HepG2 (cell line): Measurements from ENCODE around the gene ESPN. TPM values are rescaled to one million over a fixed set of nuclear protein-coding genes. Genes with fewer than 3 reads are reported as not detected.

Experiments used
- ATAC-seq: fragments of 200-7000 bp; cut with Tn5 transposase; 3 replicates; pipeline ENCODE4 v1.9.1; 2020; ENCODE audit warnings: mild to moderate bottlenecking, moderate library complexity
- BruUV-seq: library from RNA; stranded (reverse); fragments of 400-500 nt; replicated peaks from 2 replicates; lab custom pipeline; 2021; lab: Mats Ljungman, UMichigan
- CTCF ChIA-PET: fragments of 300-600 bp; formaldehyde crosslinking; extraction: SDS; loops from one replicate; lab custom pipeline; 2021; ENCODE audit warnings: low total read pairs, inconsistent platforms, low intra/inter-chr PET ratio; lab: Yijun Ruan, JAX
- POLR2A ChIA-PET: fragments of 350-600 bp; sonication (Branson Sonifier 250); formaldehyde crosslinking; loops from one replicate; lab custom pipeline; 2020; ENCODE audit warnings: antibody characterized with exemption, inconsistent platforms; lab: Yijun Ruan, JAX
- DNase-seq: peaks from one replicate; pipeline ENCODE4 v3.0.0-alpha.2; 2015; ENCODE audit warnings: low spot score
- FAIRE-seq: peaks from 3 replicates; lab custom pipeline; 2011; peaks lifted over from hg19 to GRCh38; lab: Jason Lieb, UNC
- H2AFZ ChIP-seq: one replicate; pipeline ENCODE4 v1.6.1; 2011; ENCODE audit warnings: low read length, inconsistent platforms
- H3K27ac ChIP-seq: fragments of 300-600 bp; 3 replicates; pipeline ENCODE4 v1.8.0; 2011; ENCODE audit warnings: mixed run types, mild to moderate bottlenecking, mixed read lengths, low read length, inconsistent platforms; ENCODE audit not compliant: insufficient read depth; ENCODE audit errors: extremely low read length
- H3K27me3 ChIP-seq, 2 experiments: fragments of 200-600 bp in 1 of 2; 2 replicates in 1 of 2; 3 replicates in 1 of 2; pipeline versions ENCODE4 v1.6.0 to v1.8.0; 2011; ENCODE audit warnings: low read length in 2 of 2, mild to moderate bottlenecking in 2 of 2, moderate library complexity in 2 of 2, inconsistent platforms in 1 of 2; ENCODE audit not compliant: insufficient read depth in 2 of 2, control insufficient read depth in 1 of 2
- H3K36me3 ChIP-seq, 2 experiments: fragments of 200-600 bp in 1 of 2; replicated peaks in 1 of 2; 2 replicates in 1 of 2; 3 replicates in 1 of 2; pipeline versions ENCODE4 v1.5.1 to v1.8.0; 2011; ENCODE audit warnings: low read length in 2 of 2, inconsistent platforms in 1 of 2; ENCODE audit not compliant: insufficient read depth in 2 of 2, control insufficient read depth in 1 of 2
- H3K4me1 ChIP-seq: 2 replicates; pipeline ENCODE4 v1.5.1; 2012; ENCODE audit warnings: low read length, inconsistent platforms; ENCODE audit not compliant: insufficient read depth
- H3K4me2 ChIP-seq: 2 replicates; pipeline ENCODE4 v1.6.0; 2011; ENCODE audit warnings: low read depth, low read length, inconsistent platforms
- H3K4me3 ChIP-seq, 3 experiments: fragments of 200-600 bp in 1 of 3; sonication (generic), shearing (Covaris generic) in 1 of 3; replicated peaks in 1 of 3; 2 replicates each; pipeline ENCODE4 v1.5.1; 2011 to 2016; ENCODE audit warnings: low read length in 3 of 3, inconsistent platforms in 2 of 3, low read depth in 2 of 3, mild to moderate bottlenecking in 2 of 3, control low read depth in 1 of 3, mixed read lengths in 1 of 3; ENCODE audit not compliant: insufficient read depth in 1 of 3
- H3K79me2 ChIP-seq: one replicate; pipeline ENCODE4 v1.6.1; 2011; ENCODE audit warnings: low read length, inconsistent platforms; ENCODE audit not compliant: insufficient read depth
- H3K9ac ChIP-seq: 2 replicates; pipeline ENCODE4 v1.6.0; 2011; ENCODE audit warnings: mild to moderate bottlenecking, low read depth, low read length, inconsistent platforms; ENCODE audit not compliant: insufficient read depth
- H3K9me3 ChIP-seq: 2 replicates; pipeline ENCODE4 v1.5.1; 2012; ENCODE audit warnings: mild to moderate bottlenecking, low read length
- H4K20me1 ChIP-seq: 2 replicates; pipeline ENCODE4 v1.6.0; 2011; ENCODE audit warnings: inconsistent platforms, mild to moderate bottlenecking, low read length, moderate library complexity; ENCODE audit not compliant: insufficient read depth
- FOXA3 ChIP-seq: IDR thresholded peaks from 2 replicates; pipeline ENCODE4 v1.6.1; 2016; ENCODE audit warnings: missing genetic modification reagents, missing compliant biosample characterization
- HCFC1 ChIP-seq: fragments of 150-350 bp; IDR thresholded peaks from 2 replicates; pipeline ENCODE4 v1.6.1; 2014; ENCODE audit warnings: low read depth, low read length
- HNRNPL ChIP-seq: fragments of 200-400 bp; formaldehyde crosslinking; IDR thresholded peaks from 2 replicates; pipeline ENCODE4 v1.6.1; 2017; ENCODE audit warnings: mild to moderate bottlenecking, low read depth, low read length
- KLF16 ChIP-seq, 2 experiments: sonication (generic) in 1 of 2; formaldehyde crosslinking in 1 of 2; IDR thresholded peaks; 2 replicates each; pipeline versions ENCODE4 v1.6.1 to v1.8.0; 2016 to 2023; ENCODE audit warnings: missing genetic modification reagents in 2 of 2, missing compliant biosample characterization in 1 of 2
- MEF2D ChIP-seq: sonication (generic); formaldehyde crosslinking; IDR thresholded peaks from 2 replicates; pipeline ENCODE4 v1.5.1; 2020; ENCODE audit warnings: mild to moderate bottlenecking, missing genetic modification reagents
- SALL1 ChIP-seq: sonication (generic); formaldehyde crosslinking; IDR thresholded peaks from 2 replicates; pipeline ENCODE4 v1.8.0; 2022; ENCODE audit warnings: mild to moderate bottlenecking, missing genetic modification reagents
- SIN3B ChIP-seq: fragments of 150-350 bp; IDR thresholded peaks from 2 replicates; pipeline ENCODE4 v1.6.1; 2014; ENCODE audit warnings: low read length
- SOX5 ChIP-seq: IDR thresholded peaks from 2 replicates; pipeline ENCODE4 v1.6.1; 2016; ENCODE audit warnings: borderline replicate concordance
- ZNF101 ChIP-seq: sonication (generic); formaldehyde crosslinking; IDR thresholded peaks from 2 replicates; pipeline ENCODE4 v1.4.0; 2020; ENCODE audit warnings: mild to moderate bottlenecking, low read depth, missing genetic modification reagents, borderline replicate concordance
- ZNF263 ChIP-seq: sonication (generic); formaldehyde crosslinking; IDR thresholded peaks from 2 replicates; pipeline ENCODE4 v1.4.0; 2020; ENCODE audit warnings: missing genetic modification reagents
- ZNF543 ChIP-seq: sonication (generic); formaldehyde crosslinking; IDR thresholded peaks from 2 replicates; pipeline ENCODE4 v1.4.0; 2020; ENCODE audit warnings: mild to moderate bottlenecking, missing genetic modification reagents
- ZSCAN21 ChIP-seq: sonication (generic); formaldehyde crosslinking; IDR thresholded peaks from 2 replicates; pipeline ENCODE4 v1.8.0; 2022; ENCODE audit warnings: mild to moderate bottlenecking, missing genetic modification reagents, moderate library complexity, borderline replicate concordance
- ZSCAN31 ChIP-seq: sonication (generic); formaldehyde crosslinking; IDR thresholded peaks from 2 replicates; pipeline ENCODE4 v1.5.0; 2020; ENCODE audit warnings: low read depth, mild to moderate bottlenecking, missing genetic modification reagents
- WGBS: methylation state at CpG from one replicate; pipeline ENCODE4 v1.1.6; 2017; ENCODE audit warnings: low lambda C conversion rate; 5-methylcytosine and 5-hydroxymethylcytosine counted together
- in situ Hi-C: cut with HindIII; loops from 2 replicates; pipeline ENCODE4 v1.10.0; 2017; ENCODE audit warnings: low pct_unique_long_range_greater_than_20kb; ENCODE audit not compliant: extremely low pct_ligation_motif_present
- intact Hi-C: fragments of 100-400 bp; cut with micrococcal nuclease; formaldehyde crosslinking; loops from one replicate; pipeline ENCODE4 v1.10.0; 2022; ENCODE audit not compliant: unreplicated experiment
- polyA plus RNA-seq, 8 experiments: library from polyadenylated mRNA; depleted of rRNA in 3 of 8; stranded (reverse) in 7 of 8; unstranded in 1 of 8; fragments of >200 nt; fragmentation: Illumina TruSeq in 4 of 8; extraction: Trizol in 4 of 8; gene quantifications; 2 replicates each; pipeline versions ENCODE4 v1.2.1 to v1.2.3, GENCODE V29; 2011 to 2016; ENCODE audit warnings: low read depth in 4 of 8, missing spikeins in 1 of 8, mixed read lengths in 1 of 8; ENCODE audit not compliant: insufficient read depth in 1 of 8
- total RNA-seq, 5 experiments: library from RNA; depleted of rRNA; stranded (reverse); fragments of >200 nt; fragmentation: Illumina TruSeq; extraction: Trizol; gene quantifications; 2 replicates each; pipeline ENCODE4 v1.2.3, GENCODE V29; 2016; ENCODE audit warnings: low read depth in 1 of 5
- TF ChIP-seq, protein P1 (sequence below): IDR thresholded peaks from 2 replicates; pipeline ENCODE4 v1.6.1; 2016; ENCODE audit warnings: low read depth, control low read depth
- TF ChIP-seq, protein P2 (sequence below): sonication (generic); formaldehyde crosslinking; IDR thresholded peaks from 2 replicates; pipeline ENCODE4 v1.4.0; 2020; ENCODE audit warnings: missing genetic modification reagents, low read depth, mild to moderate bottlenecking, borderline replicate concordance
- TF ChIP-seq, protein P3 (sequence below): sonication (generic); formaldehyde crosslinking; IDR thresholded peaks from 2 replicates; pipeline ENCODE4 v1.8.0; 2022; ENCODE audit warnings: missing genetic modification reagents, mild to moderate bottlenecking, moderate library complexity, borderline replicate concordance
- TF ChIP-seq, protein P4 (sequence below): sonication (generic); formaldehyde crosslinking; IDR thresholded peaks from 2 replicates; pipeline ENCODE4 v1.4.0; 2020; ENCODE audit warnings: missing genetic modification reagents

Gene ESPN
- total and polyA plus RNA-seq, 2 of the 13 experiments (the other 11 are each of a cell fraction or from before 2014, with no cell fraction given): 48.6 to 54.2 TPM

DNA sequence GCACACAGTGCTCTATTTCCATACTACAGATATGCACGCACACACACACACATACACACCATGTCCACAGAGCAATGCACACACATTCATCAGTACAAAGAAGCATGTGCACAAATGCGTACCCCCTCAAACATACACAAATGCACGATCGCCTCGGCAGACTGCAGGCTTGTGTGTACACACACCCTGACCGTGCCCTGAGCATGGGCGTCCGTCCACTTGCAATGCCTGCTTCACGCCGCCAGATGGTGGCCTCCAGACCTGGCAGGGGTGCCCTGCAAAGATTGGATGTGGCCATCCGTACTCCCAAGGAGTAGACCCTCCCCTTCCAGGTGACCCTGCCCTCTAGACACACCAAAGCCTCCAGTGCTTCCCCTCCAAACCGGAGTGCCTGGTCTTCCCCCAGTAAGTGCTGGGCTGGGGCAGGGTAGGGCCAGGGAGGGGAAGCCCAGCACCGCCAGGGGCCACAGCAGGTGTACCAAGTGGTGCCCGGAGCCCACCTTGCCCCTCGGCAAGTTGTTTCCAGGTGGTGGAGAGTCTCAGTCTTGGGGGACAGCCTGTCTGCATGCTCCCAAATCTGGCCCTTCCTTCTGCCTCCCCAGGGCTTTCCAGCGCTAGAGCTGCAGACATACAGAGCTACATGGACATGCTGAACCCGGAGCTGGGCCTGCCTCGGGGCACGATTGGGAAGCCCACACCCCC, 20.6 kb downstream of the ESPN start:
- FAIRE-seq (peak; percentile 98), ATAC-seq (peak; percentile 20), DNase-seq (peak; percentile 74)
- H3K27ac ChIP-seq: peak overlapping the region; percentile 62
- no peak overlapping the region for H2AFZ ChIP-seq
- H4K20me1 ChIP-seq: no peaks in the 10 kb centered on the region
- H3K36me3 ChIP-seq: no peaks in the 10 kb centered on the region
- WGBS: 27% methylated on average over 2 of the region's 19 CpGs
- in situ Hi-C loops: no loop called here
- no TSS peak for BruUV-seq
- intact Hi-C loops: loop anchor here (1.0 to 10.0 kb wide), 2 partner anchors 30 to 650 kb away; no protein-coding TSS in a partner anchor
- H3K4me3 ChIP-seq: peak overlapping the region; percentile 50 to 78 (median 60); a peak in 5 of 6 replicates
- CTCF ChIA-PET: interaction anchor here (1.0 to 1.6 kb wide), 3 partner anchors 19 to 30 kb away, joined by 3 to 5 read pairs (median 4); no protein-coding TSS in a partner anchor
- peak overlapping the region; percentile 73 for H3K4me2 ChIP-seq
- peaks cover 0 to 1% of the 10 kb centered on the region in 2 experiments; a peak in 2 of 5 replicates for H3K27me3 ChIP-seq
- H3K9ac ChIP-seq: peak overlapping the region; percentile 58
- peaks cover 14% of the 10 kb centered on the region for H3K79me2 ChIP-seq
- H3K4me1 ChIP-seq: peaks cover 42% of the 10 kb centered on the region
- no peaks in the 10 kb centered on the region for H3K9me3 ChIP-seq
- POLR2A ChIA-PET: interaction anchor here (1.5 kb wide), 1 partner anchor 45 kb away, joined by 4 read pairs; no protein-coding TSS in a partner anchor
- TF ChIP-seq KLF16 (CRISPR knock-in tag; IDR thresholded peaks at IDR 0.05) (peak in 1 of 2 experiments; percentile 33; a peak in 1 of 4 replicates), HCFC1 (no peak), ZNF263 (CRISPR knock-in tag) (0 out of 2 replicates have a peak, but pooled peaks have one; percentile 74), FOXA3 (CRISPR knock-in tag) (peak; percentile 70), HNRNPL (peak; percentile 95), SIN3B (no peak), MEF2D (0 out of 2 replicates have a peak, but pooled peaks have one; percentile 14), ZSCAN31 (CRISPR knock-in tag) (no peak), ZNF543 (CRISPR knock-in tag) (0 out of 2 replicates have a peak, but pooled peaks have one; percentile 61), ZSCAN21 (CRISPR knock-in tag) (no peak), SALL1 (peak; percentile 62), SOX5 (CRISPR knock-in tag) (peak; percentile 18; the same call in 1 of the 2 replicates), ZNF101 (no peak)
- TF ChIP-seq, protein P1, sequence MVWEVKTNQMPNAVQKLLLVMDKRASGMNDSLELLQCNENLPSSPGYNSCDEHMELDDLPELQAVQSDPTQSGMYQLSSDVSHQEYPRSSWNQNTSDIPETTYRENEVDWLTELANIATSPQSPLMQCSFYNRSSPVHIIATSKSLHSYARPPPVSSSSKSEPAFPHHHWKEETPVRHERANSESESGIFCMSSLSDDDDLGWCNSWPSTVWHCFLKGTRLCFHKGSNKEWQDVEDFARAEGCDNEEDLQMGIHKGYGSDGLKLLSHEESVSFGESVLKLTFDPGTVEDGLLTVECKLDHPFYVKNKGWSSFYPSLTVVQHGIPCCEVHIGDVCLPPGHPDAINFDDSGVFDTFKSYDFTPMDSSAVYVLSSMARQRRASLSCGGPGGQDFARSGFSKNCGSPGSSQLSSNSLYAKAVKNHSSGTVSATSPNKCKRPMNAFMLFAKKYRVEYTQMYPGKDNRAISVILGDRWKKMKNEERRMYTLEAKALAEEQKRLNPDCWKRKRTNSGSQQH (CRISPR knock-in tag): 0 out of 2 replicates have a peak, but pooled peaks have one; percentile 41
- TF ChIP-seq, protein P2, sequence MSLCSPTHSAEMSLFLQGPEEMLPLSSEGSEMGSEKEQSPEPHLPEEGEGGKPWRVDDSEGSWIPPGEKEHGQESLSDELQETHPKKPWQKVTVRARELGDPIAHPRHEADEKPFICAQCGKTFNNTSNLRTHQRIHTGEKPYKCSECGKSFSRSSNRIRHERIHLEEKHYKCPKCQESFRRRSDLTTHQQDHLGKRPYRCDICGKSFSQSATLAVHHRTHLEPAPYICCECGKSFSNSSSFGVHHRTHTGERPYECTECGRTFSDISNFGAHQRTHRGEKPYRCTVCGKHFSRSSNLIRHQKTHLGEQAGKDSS: peak; percentile 50; the same call in 1 of the 2 replicates
- TF ChIP-seq, protein P3, sequence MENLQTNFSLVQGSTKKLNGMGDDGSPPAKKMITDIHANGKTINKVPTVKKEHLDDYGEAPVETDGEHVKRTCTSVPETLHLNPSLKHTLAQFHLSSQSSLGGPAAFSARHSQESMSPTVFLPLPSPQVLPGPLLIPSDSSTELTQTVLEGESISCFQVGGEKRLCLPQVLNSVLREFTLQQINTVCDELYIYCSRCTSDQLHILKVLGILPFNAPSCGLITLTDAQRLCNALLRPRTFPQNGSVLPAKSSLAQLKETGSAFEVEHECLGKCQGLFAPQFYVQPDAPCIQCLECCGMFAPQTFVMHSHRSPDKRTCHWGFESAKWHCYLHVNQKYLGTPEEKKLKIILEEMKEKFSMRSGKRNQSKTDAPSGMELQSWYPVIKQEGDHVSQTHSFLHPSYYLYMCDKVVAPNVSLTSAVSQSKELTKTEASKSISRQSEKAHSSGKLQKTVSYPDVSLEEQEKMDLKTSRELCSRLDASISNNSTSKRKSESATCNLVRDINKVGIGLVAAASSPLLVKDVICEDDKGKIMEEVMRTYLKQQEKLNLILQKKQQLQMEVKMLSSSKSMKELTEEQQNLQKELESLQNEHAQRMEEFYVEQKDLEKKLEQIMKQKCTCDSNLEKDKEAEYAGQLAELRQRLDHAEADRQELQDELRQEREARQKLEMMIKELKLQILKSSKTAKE (CRISPR knock-in tag): 0 out of 2 replicates have a peak, but pooled peaks have one; percentile 13
- TF ChIP-seq, protein P4, sequence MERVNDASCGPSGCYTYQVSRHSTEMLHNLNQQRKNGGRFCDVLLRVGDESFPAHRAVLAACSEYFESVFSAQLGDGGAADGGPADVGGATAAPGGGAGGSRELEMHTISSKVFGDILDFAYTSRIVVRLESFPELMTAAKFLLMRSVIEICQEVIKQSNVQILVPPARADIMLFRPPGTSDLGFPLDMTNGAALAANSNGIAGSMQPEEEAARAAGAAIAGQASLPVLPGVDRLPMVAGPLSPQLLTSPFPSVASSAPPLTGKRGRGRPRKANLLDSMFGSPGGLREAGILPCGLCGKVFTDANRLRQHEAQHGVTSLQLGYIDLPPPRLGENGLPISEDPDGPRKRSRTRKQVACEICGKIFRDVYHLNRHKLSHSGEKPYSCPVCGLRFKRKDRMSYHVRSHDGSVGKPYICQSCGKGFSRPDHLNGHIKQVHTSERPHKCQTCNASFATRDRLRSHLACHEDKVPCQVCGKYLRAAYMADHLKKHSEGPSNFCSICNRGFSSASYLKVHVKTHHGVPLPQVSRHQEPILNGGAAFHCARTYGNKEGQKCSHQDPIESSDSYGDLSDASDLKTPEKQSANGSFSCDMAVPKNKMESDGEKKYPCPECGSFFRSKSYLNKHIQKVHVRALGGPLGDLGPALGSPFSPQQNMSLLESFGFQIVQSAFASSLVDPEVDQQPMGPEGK (CRISPR knock-in tag): peak; percentile 79
